Measurements from ENCODE around the gene PSME3IP1. TPM values are rescaled to one million over a fixed set of nuclear protein-coding genes. Genes with fewer than 3 reads are reported as not detected.

The PSME3IP1 gene
- polyA plus RNA-seq, 1 experiment, result 68.9 TPM

- H3K27ac ChIP-seq (ENCODE audit: low read depth, low read length), result no peak overlapping the region
- CTCF ChIA-PET, result no interaction called here
- no peaks in the 10 kb centered on the region for H3K27me3 ChIP-seq (ENCODE audit: control insufficient read depth, insufficient read depth, low read length)
- no peak overlapping the region for H3K4me3 ChIP-seq (ENCODE audit: low read depth, low read length)
- no peaks in the 10 kb centered on the region for H3K9me3 ChIP-seq (ENCODE audit: control insufficient read depth, insufficient read depth, low read length)
- no peak for TF ChIP-seq CTCF (IDR thresholded peaks at IDR 0.05; ENCODE audit: low read depth, low read length)
- POLR2A ChIA-PET, result no interaction called here
- DNase-seq (ENCODE audit: low read depth, low spot score), result no peak
Measured at GRCh38 chr16:57108432-57108831, 77.4 kb downstream of the PSME3IP1 start.

GRCh38 chr16:57107321-57107922 lies 78.4 kb downstream of the PSME3IP1 start:
- POLR2A ChIA-PET, result interaction anchor here (0.6 kb wide), 1 partner anchor 244 kb away, joined by 4 read pairs; no protein-coding TSS in a partner anchor
- no peaks in the 10 kb centered on the region for H3K27me3 ChIP-seq (ENCODE audit: control insufficient read depth, insufficient read depth, low read length)

GRCh38 chr16:57106767-57107166 lies 79.1 kb downstream of the PSME3IP1 start:
- Histone ChIP-seq H3K27me3 (ENCODE audit: control insufficient read depth, insufficient read depth, low read length) (no peaks in the 10 kb centered on the region), H3K27ac (ENCODE audit: low read depth, low read length) (no peak overlapping the region), H3K9me3 (ENCODE audit: control insufficient read depth, insufficient read depth, low read length) (no peaks in the 10 kb centered on the region), H3K4me3 (ENCODE audit: low read depth, low read length) (no peak overlapping the region)
- POLR2A ChIA-PET, result interaction anchor here (0.6 kb wide), 1 partner anchor 244 kb away, joined by 4 read pairs; no protein-coding TSS in a partner anchor
- no peak for DNase-seq (ENCODE audit: low read depth, low spot score)
- CTCF ChIA-PET, result interaction anchor here (1.0 to 2.3 kb wide), 2 partner anchors 14 to 310 kb away, joined by 3 to 10 read pairs; partner anchors contain the start of gene CPNE2
- no peak for TF ChIP-seq CTCF (IDR thresholded peaks at IDR 0.05; ENCODE audit: low read depth, low read length)

More at GRCh38 chr16:57107321-57107922, 78.4 kb downstream of the PSME3IP1 start:
- no peak overlapping the region for H3K4me3 ChIP-seq (ENCODE audit: low read depth, low read length)
- CTCF ChIA-PET, result interaction anchor here (0.9 to 1.0 kb wide), 3 partner anchors 15 to 309 kb away, joined by 3 to 6 read pairs (median 3); partner anchors contain the start of gene CPNE2
- no peak for DNase-seq (ENCODE audit: low read depth, low spot score)
- no peaks in the 10 kb centered on the region for H3K9me3 ChIP-seq (ENCODE audit: control insufficient read depth, insufficient read depth, low read length)
- no peak overlapping the region for H3K27ac ChIP-seq (ENCODE audit: low read depth, low read length)
- TF ChIP-seq CTCF (IDR thresholded peaks at IDR 0.05; ENCODE audit: low read depth, low read length), result no peak

GRCh38 chr16:57105184-57105583 lies 80.7 kb downstream of the PSME3IP1 start:
- H3K27me3 ChIP-seq (ENCODE audit: control insufficient read depth, insufficient read depth, low read length), result no peaks in the 10 kb centered on the region
- no peaks in the 10 kb centered on the region for H3K9me3 ChIP-seq (ENCODE audit: control insufficient read depth, insufficient read depth, low read length)
- H3K4me3 ChIP-seq (ENCODE audit: low read depth, low read length), result no peak overlapping the region
- TF ChIP-seq CTCF (IDR thresholded peaks at IDR 0.05; ENCODE audit: low read depth, low read length), result no peak
- DNase-seq (ENCODE audit: low read depth, low spot score), result no peak
- CTCF ChIA-PET, result interaction anchor here (2.3 kb wide), 1 partner anchor 13 kb away, joined by 10 read pairs; the partner anchor contains the start of gene CPNE2
- no peak overlapping the region for H3K27ac ChIP-seq (ENCODE audit: low read depth, low read length)
- POLR2A ChIA-PET, result no interaction called here

GRCh38 chr16:57104706-57105105 lies 81.1 kb downstream of the PSME3IP1 start:
- no peak overlapping the region for H3K27ac ChIP-seq (ENCODE audit: low read depth, low read length)
- CTCF ChIA-PET, result interaction anchor here (2.3 kb wide), 1 partner anchor 12 kb away, joined by 10 read pairs; the partner anchor contains the start of gene CPNE2

More at GRCh38 chr16:57104706-57105105, 81.1 kb downstream of the PSME3IP1 start:
- Histone ChIP-seq H3K27me3 (ENCODE audit: control insufficient read depth, insufficient read depth, low read length) (no peaks in the 10 kb centered on the region), H3K9me3 (ENCODE audit: control insufficient read depth, insufficient read depth, low read length) (no peaks in the 10 kb centered on the region), H3K4me3 (ENCODE audit: low read depth, low read length) (no peak overlapping the region)
- no peak for DNase-seq (ENCODE audit: low read depth, low spot score)
- TF ChIP-seq CTCF (IDR thresholded peaks at IDR 0.05; ENCODE audit: low read depth, low read length), result no peak
- POLR2A ChIA-PET, result no interaction called here
